ENCODE data around the gene AQP5. TPM values are rescaled to one million over a fixed set of nuclear protein-coding genes. Genes with fewer than 3 reads are reported as not detected.

AQP5 gene
- total and polyA plus RNA-seq, 2 of the 8 experiments (the other 6 are each of a cell fraction or from before 2014, with no cell fraction given) = 2.5 to 3.2 TPM

GRCh38 chr12:49961993-49962764, 507 bp downstream of the AQP5 start:
- Histone ChIP-seq H4K91ac (replicated peaks; ENCODE audit: insufficient read length, low read length) (peak overlapping the region; percentile 28), H4K5ac (ENCODE audit: insufficient read length, low read depth, low read length) (no peak overlapping the region), H3K4me2 (ENCODE audit: insufficient read depth in 1 of 2, low read depth in 2 of 2, low read length in 2 of 2) (peak overlapping the region; percentile 46 to 64), H2BK120ac (replicated peaks; ENCODE audit: low read depth, low read length) (no peak overlapping the region), H3K27ac (ENCODE audit: low read depth, low read length) (no peak overlapping the region), H3K9ac (replicated peaks in 1 of 4; ENCODE audit: extremely low read depth in 1 of 4, low read depth in 3 of 4, low read length in 3 of 4) (no peak overlapping the region), H3K4me1 (replicated peaks in 1 of 4; ENCODE audit: control insufficient read depth in 3 of 4, insufficient read depth in 4 of 4, low read length in 3 of 4) (peaks cover 4 to 22% (median 13%) of the 10 kb centered on the region in 4 experiments), H3K18ac (ENCODE audit: extremely low read depth, low read length) (no peak overlapping the region), H3K36me3 (ENCODE audit: control insufficient read depth in 2 of 4, insufficient read depth in 4 of 4, low read length in 3 of 4) (no peaks in the 10 kb centered on the region), H3K9me3 (ENCODE audit: insufficient read depth in 2 of 2, low read depth in 1 of 2, low read length in 1 of 2) (no peaks in the 10 kb centered on the region), H4K8ac (ENCODE audit: extremely low read depth, insufficient read depth, low read length) (peak overlapping the region; percentile 69; the same call in 1 of the 2 replicates), H3K23ac (ENCODE audit: insufficient read length) (no peak overlapping the region), H2BK5ac (ENCODE audit: low read depth, low read length) (no peak overlapping the region; the same call in 1 of the 2 replicates), H3K4me3 (ENCODE audit: extremely low read depth in 1 of 4, insufficient read depth in 2 of 4, low read depth in 3 of 4, low read length in 4 of 4) (peak overlapping the region; percentile 16 to 46 (median 26); a peak in 6 of 8 replicates), H2BK12ac (ENCODE audit: low read depth, low read length) (peak overlapping the region; percentile 50; the same call in 1 of the 2 replicates), H3K79me2 (ENCODE audit: control insufficient read depth in 1 of 2, insufficient read depth in 2 of 2, low read length in 2 of 2) (no peaks in the 10 kb centered on the region), H2BK20ac (ENCODE audit: low read length) (no peak overlapping the region), H3K14ac (ENCODE audit: insufficient read length) (no peak overlapping the region), H2BK15ac (ENCODE audit: low read length) (0 out of 2 replicates have a peak overlapping the region, but pooled peaks have one; percentile 61), H3K23me2 (ENCODE audit: low read depth, low read length) (peaks cover 6% of the 10 kb centered on the region; the same call in 1 of the 2 replicates), H3K56ac (replicated peaks; ENCODE audit: insufficient read length, low read depth, low read length) (no peak overlapping the region), H3K27me3 (replicated peaks in 1 of 4; ENCODE audit: control insufficient read depth in 3 of 4, extremely low read depth in 1 of 4, insufficient read depth in 3 of 4, low read length in 3 of 4) (peaks cover 12 to 53% (median 38%) of the 10 kb centered on the region in 4 experiments), H3K79me1 (ENCODE audit: low read depth, low read length) (no peaks in the 10 kb centered on the region), H2AFZ (ENCODE audit: low read length) (no peak overlapping the region; the same call in 1 of the 2 replicates), H3K4ac (replicated peaks; ENCODE audit: insufficient read length, low read depth, low read length) (no peak overlapping the region), H2AK5ac (ENCODE audit: low read depth, low read length) (peak overlapping the region; percentile 67; the same call in 1 of the 2 replicates), H4K20me1 (replicated peaks in 1 of 2; ENCODE audit: control insufficient read depth in 1 of 2, insufficient read depth in 2 of 2, low read length in 2 of 2) (no peaks in the 10 kb centered on the region)
- 0 out of 2 replicates have a peak, but pooled peaks have one; percentile 27 for TF ChIP-seq RBBP5 (IDR thresholded peaks at IDR 0.05; ENCODE audit: borderline replicate concordance, low read depth, low read length)
- TF ChIP-seq RFX5 (IDR thresholded peaks at IDR 0.05; ENCODE audit: borderline replicate concordance, low read depth, low read length) = no peak
- TF ChIP-seq GABPA (IDR thresholded peaks at IDR 0.05; ENCODE audit: borderline replicate concordance, insufficient read depth, low read length) = 0 out of 2 replicates have a peak, but pooled peaks have one; percentile 32
- TF ChIP-seq MAX (IDR thresholded peaks at IDR 0.05) = peak; percentile 60
- no peak for TF ChIP-seq KDM1A (IDR thresholded peaks at IDR 0.05; ENCODE audit: borderline replicate concordance, low read length)
- WGBS, 2 experiments (ENCODE audit: extremely low coverage in 1 of 2, insufficient coverage in 1 of 2, insufficient read length in 1 of 2, insufficient replicate concordance in 2 of 2, low coverage in 1 of 2, low lambda C conversion rate in 2 of 2, missing lambda C conversion rate in 1 of 2) = 46% methylated on average over 35 of the region's 37 CpGs; no CpG with 5 or more reads in 1 of the 2 experiments
- peak in 1 of 2 experiments; percentile 62 for DNase-seq (ENCODE audit: low read depth in 1 of 2, low spot score in 2 of 2)
- no peak for FAIRE-seq
- CTCF ChIA-PET (ENCODE audit: partially characterized antibody) = interaction anchor here (0.9 to 23.0 kb wide), 12 partner anchors 9 to 151 kb away, joined by 3 to 420 read pairs (median 16); partner anchors contain the start of genes AQP2 and ASIC1
- POLR2A ChIA-PET (ENCODE audit: partially characterized antibody) = interaction anchor here (1.2 kb wide), 1 partner anchor 16 kb away, joined by 4 read pairs; no protein-coding TSS in a partner anchor

Data from H1 (cell line).